Measurements from ENCODE around the gene NQO2. TPM values are rescaled to one million over a fixed set of nuclear protein-coding genes. Genes with fewer than 3 reads are reported as not detected.

NQO2 gene
- total and polyA plus RNA-seq, 2 donors (not counting 1 experiment from before 2014, with no cell fraction given), result 6.2 to 21.5 TPM

GRCh38 chr6:2950713-2951112 lies 49.0 kb upstream of the NQO2 start:
- ChIA-PET CTCF (interaction anchor here (0.6 to 5.2 kb wide), 7 partner anchors 9 to 159 kb away, joined by 3 to 53 read pairs (median 6); partner anchors contain the start of gene SERPINB6), POLR2A (interaction anchor here (0.9 kb wide), 1 partner anchor 9 kb away, joined by 3 read pairs; no protein-coding TSS in a partner anchor)
- H3K9me3 ChIP-seq (ENCODE audit: control extremely low read depth in 1 of 3, control insufficient read depth in 2 of 3, insufficient read depth in 1 of 3, low read length in 2 of 3), result peaks cover 0 to 11% (median 0%) of the 10 kb centered on the region in 3 donors
- Mint-ChIP-seq H3K27ac (no peak overlapping the region), H3K9me3 (ENCODE audit: insufficient read depth) (no peaks in the 10 kb centered on the region), H3K27me3 (no peaks in the 10 kb centered on the region), H3K4me1 (peaks cover 30% of the 10 kb centered on the region), H3K4me3 (no peak overlapping the region)
- peaks cover 0 to 21% of the 10 kb centered on the region in 2 experiments for H3K36me3 ChIP-seq (replicated peaks in 1 of 2; ENCODE audit: control extremely low read depth in 1 of 2, control insufficient read depth in 1 of 2, extremely low read depth in 1 of 2, insufficient read depth in 2 of 2, low read length in 1 of 2)
- H3K4me2 ChIP-seq (replicated peaks; ENCODE audit: low read depth, low read length, poor library complexity, severe bottlenecking), result no peak overlapping the region
- no peak overlapping the region for H3K9ac ChIP-seq (ENCODE audit: low read length)
- H3K79me2 ChIP-seq (ENCODE audit: control insufficient read depth, insufficient read depth, low read length), result no peaks in the 10 kb centered on the region
- WGBS (ENCODE audit: insufficient coverage), result over 99% methylated on average over 11 of the region's 12 CpGs
- DNase-seq (no peak), ATAC-seq (ENCODE audit: low read depth) (no peak)
- peaks cover 11 to 36% of the 10 kb centered on the region in 2 donors for H3K4me1 ChIP-seq (ENCODE audit: control insufficient read depth in 2 of 2, insufficient read depth in 2 of 2, low read length in 2 of 2)
- no peak overlapping the region for H3K27ac ChIP-seq (ENCODE audit: low read length in 2 of 2)
- no peak for TF ChIP-seq CTCF (IDR thresholded peaks at IDR 0.05)
- no peak for TF ChIP-seq EZH2 (IDR thresholded peaks at IDR 0.05; ENCODE audit: borderline replicate concordance, insufficient read depth, low read depth, low read length, poor library complexity, severe bottlenecking)
- intact Hi-C loops (cut with micrococcal nuclease), result no loop called here
- no peaks in the 10 kb centered on the region for H3K27me3 ChIP-seq (replicated peaks in 1 of 4; ENCODE audit: control extremely low read depth in 1 of 4, control insufficient read depth in 3 of 4, insufficient read depth in 4 of 4, low read length in 3 of 4)
- H2AFZ ChIP-seq (ENCODE audit: insufficient read depth, low read depth, low read length, poor library complexity, severe bottlenecking), result no peak overlapping the region
- no peaks in the 10 kb centered on the region for H4K20me1 ChIP-seq (ENCODE audit: control insufficient read depth, insufficient read depth, low read length, poor library complexity, severe bottlenecking)
- no peak overlapping the region for H3K4me3 ChIP-seq (ENCODE audit: control extremely low read depth in 1 of 5, extremely low read depth in 1 of 5, insufficient read depth in 1 of 5, low read depth in 2 of 5, low read length in 4 of 5)

- ATAC-seq (ENCODE audit: low read depth) (no peak), DNase-seq (peak; percentile 52)
- Mint-ChIP-seq H3K27ac (peak overlapping the region; percentile 37), H3K4me3 (peak overlapping the region; percentile 6), H3K4me1 (peaks cover 20% of the 10 kb centered on the region), H3K27me3 (no peaks in the 10 kb centered on the region), H3K9me3 (ENCODE audit: insufficient read depth) (no peaks in the 10 kb centered on the region)
- H4K20me1 ChIP-seq (ENCODE audit: control insufficient read depth, insufficient read depth, low read length, poor library complexity, severe bottlenecking), result no peaks in the 10 kb centered on the region
- peak overlapping the region; percentile 29 for H3K4me2 ChIP-seq (replicated peaks; ENCODE audit: low read depth, low read length, poor library complexity, severe bottlenecking)
- POLR2A ChIA-PET, result interaction anchor here (0.8 to 1.5 kb wide), 2 partner anchors 38 to 106 kb away, joined by 3 to 8 read pairs; no protein-coding TSS in a partner anchor
- peaks cover 0 to 21% of the 10 kb centered on the region in 2 experiments for H3K36me3 ChIP-seq (replicated peaks in 1 of 2; ENCODE audit: control extremely low read depth in 1 of 2, control insufficient read depth in 1 of 2, extremely low read depth in 1 of 2, insufficient read depth in 2 of 2, low read length in 1 of 2)
- no peaks in the 10 kb centered on the region for H3K79me2 ChIP-seq (ENCODE audit: control insufficient read depth, insufficient read depth, low read length)
- no peak overlapping the region for H3K9ac ChIP-seq (ENCODE audit: low read length)
- TF ChIP-seq EZH2 (IDR thresholded peaks at IDR 0.05; ENCODE audit: borderline replicate concordance, insufficient read depth, low read depth, low read length, poor library complexity, severe bottlenecking) (no peak), CTCF (IDR thresholded peaks at IDR 0.05) (no peak)
- H3K4me1 ChIP-seq (ENCODE audit: control insufficient read depth in 2 of 2, insufficient read depth in 2 of 2, low read length in 2 of 2), result peaks cover 4 to 26% of the 10 kb centered on the region in 2 donors
- peak overlapping the region; percentile 31 for H2AFZ ChIP-seq (ENCODE audit: insufficient read depth, low read depth, low read length, poor library complexity, severe bottlenecking)
- intact Hi-C loops (cut with micrococcal nuclease), result loop anchor here (1.0 to 2.0 kb wide), 2 partner anchors 19 to 38 kb away; partner anchors contain the start of gene SERPINB6
- H3K27ac ChIP-seq (ENCODE audit: low read length in 2 of 2), result no peak overlapping the region
- peaks cover 0 to 3% (median 0%) of the 10 kb centered on the region in 3 donors for H3K9me3 ChIP-seq (ENCODE audit: control extremely low read depth in 1 of 3, control insufficient read depth in 2 of 3, insufficient read depth in 1 of 3, low read length in 2 of 3)
- 82% methylated on average over 6 of the region's 8 CpGs for WGBS (ENCODE audit: insufficient coverage)
- H3K27me3 ChIP-seq (replicated peaks in 1 of 4; ENCODE audit: control extremely low read depth in 1 of 4, control insufficient read depth in 3 of 4, insufficient read depth in 4 of 4, low read length in 3 of 4), result no peaks in the 10 kb centered on the region
- CTCF ChIA-PET, result interaction anchor here (0.7 to 5.2 kb wide), 19 partner anchors 10 to 183 kb away, joined by 3 to 53 read pairs (median 5); partner anchors contain the start of genes SERPINB1 and SERPINB6
- no peak overlapping the region for H3K4me3 ChIP-seq (ENCODE audit: control extremely low read depth in 1 of 5, extremely low read depth in 1 of 5, insufficient read depth in 1 of 5, low read depth in 2 of 5, low read length in 4 of 5)
These were observed 48.0 kb upstream of the NQO2 start for GRCh38 chr6:2951728-2952127.
